Prostate gland (tissue), 2 donors: ENCODE results near the gene CCSAP.

ENCODE experiments used
- POLR2AphosphoS5 ChIP-seq: sonication (generic); formaldehyde crosslinking; IDR thresholded peaks from one replicate; pipeline ENCODE4 v1.6.1; 2017; ENCODE audit warnings: antibody characterized with exemption
- TF ChIP-seq, protein P1 (sequence below), 4 experiments: fragments of 200-600 bp in 2 of 4; fragments of 450-650 bp in 2 of 4; sonication (generic) in 2 of 4; IDR thresholded peaks; 1 replicate in 3 of 4; 2 replicates in 1 of 4; pipeline ENCODE4 v1.5.1; 2016 to 2019; ENCODE audit warnings: antibody characterized with exemption in 4 of 4, mild to moderate bottlenecking in 2 of 4, moderate library complexity in 2 of 4

DNA sequence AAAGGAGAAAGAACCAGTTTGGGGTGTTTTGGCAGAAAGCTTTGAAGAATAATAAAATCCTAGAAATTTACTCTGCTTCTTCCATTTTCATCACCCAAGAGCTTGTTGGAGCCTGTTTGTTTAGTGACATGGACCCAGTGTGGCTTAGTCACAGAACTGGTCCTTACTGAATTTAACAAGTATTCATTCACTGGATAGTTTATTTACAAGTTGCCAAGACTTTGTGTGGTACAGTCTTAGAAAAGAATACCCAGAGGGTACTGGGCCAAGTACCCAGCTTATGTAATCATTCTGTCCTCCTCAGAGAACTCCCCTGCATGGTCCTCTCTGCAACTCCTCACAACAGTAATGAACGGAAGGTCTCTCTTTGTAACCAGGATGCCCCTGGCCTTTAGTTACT is 55.6 kb downstream of the CCSAP start:
- TF ChIP-seq, protein P1, sequence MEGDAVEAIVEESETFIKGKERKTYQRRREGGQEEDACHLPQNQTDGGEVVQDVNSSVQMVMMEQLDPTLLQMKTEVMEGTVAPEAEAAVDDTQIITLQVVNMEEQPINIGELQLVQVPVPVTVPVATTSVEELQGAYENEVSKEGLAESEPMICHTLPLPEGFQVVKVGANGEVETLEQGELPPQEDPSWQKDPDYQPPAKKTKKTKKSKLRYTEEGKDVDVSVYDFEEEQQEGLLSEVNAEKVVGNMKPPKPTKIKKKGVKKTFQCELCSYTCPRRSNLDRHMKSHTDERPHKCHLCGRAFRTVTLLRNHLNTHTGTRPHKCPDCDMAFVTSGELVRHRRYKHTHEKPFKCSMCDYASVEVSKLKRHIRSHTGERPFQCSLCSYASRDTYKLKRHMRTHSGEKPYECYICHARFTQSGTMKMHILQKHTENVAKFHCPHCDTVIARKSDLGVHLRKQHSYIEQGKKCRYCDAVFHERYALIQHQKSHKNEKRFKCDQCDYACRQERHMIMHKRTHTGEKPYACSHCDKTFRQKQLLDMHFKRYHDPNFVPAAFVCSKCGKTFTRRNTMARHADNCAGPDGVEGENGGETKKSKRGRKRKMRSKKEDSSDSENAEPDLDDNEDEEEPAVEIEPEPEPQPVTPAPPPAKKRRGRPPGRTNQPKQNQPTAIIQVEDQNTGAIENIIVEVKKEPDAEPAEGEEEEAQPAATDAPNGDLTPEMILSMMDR (IDR thresholded peaks at IDR 0.05): no peak
- TF ChIP-seq POLR2AphosphoS5: peak; percentile 67
